Sigmoid colon (tissue), 4 donors: ENCODE results near the gene GLI3.

Source experiments
- CTCF ChIP-seq, 4 experiments: fragments of 450-650 bp in 3 of 4; fragments of 200-600 bp in 1 of 4; IDR thresholded peaks; one replicate each; pipeline ENCODE4 v1.5.1; 2016 to 2019; ENCODE audit warnings: antibody characterized with exemption in 4 of 4, mild to moderate bottlenecking in 3 of 4, moderate library complexity in 2 of 4
- POLR2A ChIP-seq, 2 donors: fragments of 450-650 bp; IDR thresholded peaks; one replicate each; pipeline ENCODE4 v1.6.1; 2016; ENCODE audit warnings: antibody characterized with exemption in 2 of 2, mild to moderate bottlenecking in 2 of 2, moderate library complexity in 2 of 2
- POLR2AphosphoS5 ChIP-seq, 4 donors: sonication (generic); formaldehyde crosslinking; IDR thresholded peaks; one replicate each; pipeline ENCODE4 v1.6.1; 2017; ENCODE audit warnings: antibody characterized with exemption in 4 of 4

GRCh38 chr7:42091461-42092291, 145.3 kb downstream of the GLI3 start:
- TF ChIP-seq CTCF (IDR thresholded peaks at IDR 0.05) (peak in 1 of 4 experiments; percentile 12), POLR2AphosphoS5 (IDR thresholded peaks at IDR 0.05) (peak in 2 of 4 donors; percentile 10 to 24), POLR2A (IDR thresholded peaks at IDR 0.05) (no peak)
